ENCODE data around the gene ATP5PO. TPM values are rescaled to one million over a fixed set of nuclear protein-coding genes. Genes with fewer than 3 reads are reported as not detected.
A peak's percentile ranks its signal among the peaks of the same experiment; 100 is the strongest.
"Not testable (repeated sequence)": the region's sequence is repeated elsewhere in the genome, so short reads cannot be mapped to it uniquely, and the experiment has no call there.

The ATP5PO gene
- total and polyA plus RNA-seq, 3 experiments from 2014 or later: 183 to 316 (median 194) TPM

GRCh38 chr21:33872881-33873515 is 42.6 kb downstream of the ATP5PO start:
- H3K36me3 Mint-ChIP-seq: no peaks in the 10 kb centered on the region
- peaks cover 0 to 3% of the 10 kb centered on the region in 2 donors for H3K27me3 Mint-ChIP-seq
- H3K4me3 ChIP-seq (ENCODE audit: low read length): no peak overlapping the region
- H3K36me3 ChIP-seq (ENCODE audit: insufficient read depth, low read length): no peaks in the 10 kb centered on the region
- no peaks in the 10 kb centered on the region for H3K9me3 ChIP-seq (ENCODE audit: low read length)
- no peaks in the 10 kb centered on the region for H3K4me1 Mint-ChIP-seq
- H3K27ac Mint-ChIP-seq: peak overlapping the region in 1 of 8 donors; percentile 38
- no peak overlapping the region for H3K4me3 Mint-ChIP-seq
- DNase-seq: no peak
- H3K4me1 ChIP-seq (ENCODE audit: insufficient read depth, low read length): no peaks in the 10 kb centered on the region
- no peaks in the 10 kb centered on the region for H3K9me3 Mint-ChIP-seq
- H3K27ac ChIP-seq (ENCODE audit: low read depth, low read length): no peak overlapping the region
- CTCF ChIA-PET: no interaction called here
- POLR2A ChIA-PET: no interaction called here
- H3K27me3 ChIP-seq (ENCODE audit: insufficient read depth, low read length, poor library complexity, severe bottlenecking): no peaks in the 10 kb centered on the region

GRCh38 chr21:33871171-33871570 is 44.4 kb downstream of the ATP5PO start:
- H3K9me3 Mint-ChIP-seq: no peaks in the 10 kb centered on the region
- ChIA-PET CTCF (no interaction called here), POLR2A (no interaction called here)
- DNase-seq: no peak
- no peaks in the 10 kb centered on the region for H3K36me3 Mint-ChIP-seq
- H3K4me1 Mint-ChIP-seq: peaks cover 1 to 7% (median 3%) of the 10 kb centered on the region in 3 donors
- peaks cover 2 to 11% of the 10 kb centered on the region in 2 donors for H3K27me3 Mint-ChIP-seq
- no peak overlapping the region for H3K27ac ChIP-seq (ENCODE audit: low read depth, low read length)
- no peaks in the 10 kb centered on the region for H3K36me3 ChIP-seq (ENCODE audit: insufficient read depth, low read length)
- H3K4me3 Mint-ChIP-seq: no peak overlapping the region
- no peaks in the 10 kb centered on the region for H3K4me1 ChIP-seq (ENCODE audit: insufficient read depth, low read length)
- no peaks in the 10 kb centered on the region for H3K27me3 ChIP-seq (ENCODE audit: insufficient read depth, low read length, poor library complexity, severe bottlenecking)
- H3K4me3 ChIP-seq (ENCODE audit: low read length): no peak overlapping the region
- H3K27ac Mint-ChIP-seq: no peak overlapping the region
- no peaks in the 10 kb centered on the region for H3K9me3 ChIP-seq (ENCODE audit: low read length)

DNA sequence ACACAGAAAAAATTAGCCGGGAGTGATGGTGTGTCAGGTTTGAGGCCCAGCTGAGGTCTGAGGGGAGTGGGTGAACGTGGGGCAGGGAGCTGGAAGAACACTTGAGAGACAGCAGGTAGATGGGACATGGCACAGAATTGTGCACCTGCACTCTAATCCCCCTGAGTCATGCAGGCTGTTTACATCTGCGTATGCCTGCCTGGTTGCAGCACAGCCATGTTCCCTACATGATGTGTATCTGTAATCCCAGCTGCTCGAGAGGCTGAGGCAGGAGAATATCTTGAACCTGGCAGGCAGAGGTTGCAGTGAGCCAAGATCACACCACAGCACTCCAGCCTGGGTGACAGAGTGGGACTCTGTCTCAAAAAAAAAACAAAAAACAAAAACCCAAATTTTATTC is 44.8 kb downstream of the ATP5PO start:
- Mint-ChIP-seq H3K4me3 (no peak overlapping the region), H3K27ac (no peak overlapping the region), H3K27me3 (peaks cover 3 to 14% of the 10 kb centered on the region in 2 donors), H3K9me3 (no peaks in the 10 kb centered on the region), H3K4me1 (peaks cover 1 to 7% (median 3%) of the 10 kb centered on the region in 3 donors), H3K36me3 (no peaks in the 10 kb centered on the region)
- Histone ChIP-seq H3K27me3 (ENCODE audit: insufficient read depth, low read length, poor library complexity, severe bottlenecking) (no peaks in the 10 kb centered on the region), H3K27ac (ENCODE audit: low read depth, low read length) (no peak overlapping the region), H3K4me1 (ENCODE audit: insufficient read depth, low read length) (no peaks in the 10 kb centered on the region), H3K4me3 (ENCODE audit: low read length) (no peak overlapping the region), H3K36me3 (ENCODE audit: insufficient read depth, low read length) (no peaks in the 10 kb centered on the region), H3K9me3 (ENCODE audit: low read length) (no peaks in the 10 kb centered on the region)
- POLR2A ChIA-PET: no interaction called here
- no peak for DNase-seq
- CTCF ChIA-PET: no interaction called here

DNA sequence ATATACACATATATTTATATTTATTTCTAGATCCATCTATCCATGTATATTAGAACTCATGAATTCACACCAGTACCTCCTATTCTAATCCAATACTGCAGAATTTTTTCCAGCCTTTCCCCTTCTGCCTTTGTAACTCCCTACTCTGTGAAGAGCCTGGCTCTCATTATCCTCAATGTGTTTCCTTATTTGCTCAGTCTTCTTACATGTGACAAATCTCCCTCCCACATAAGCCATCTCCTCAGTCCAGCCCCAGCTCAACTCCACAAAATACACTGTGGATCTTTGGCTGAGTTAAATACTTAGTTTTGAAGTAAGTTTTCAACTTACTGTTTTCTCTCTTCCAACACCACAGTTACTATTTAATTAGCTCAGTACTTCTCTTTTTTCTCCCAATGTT is 45.7 kb downstream of the ATP5PO start:
- no peak overlapping the region for H3K27ac Mint-ChIP-seq
- no peak overlapping the region for H3K4me3 ChIP-seq (ENCODE audit: low read length)
- peaks cover 1 to 7% (median 3%) of the 10 kb centered on the region in 3 donors for H3K4me1 Mint-ChIP-seq
- no peaks in the 10 kb centered on the region for H3K36me3 Mint-ChIP-seq
- ChIA-PET POLR2A (no interaction called here), CTCF (no interaction called here)
- no peaks in the 10 kb centered on the region for H3K27me3 ChIP-seq (ENCODE audit: insufficient read depth, low read length, poor library complexity, severe bottlenecking)
- DNase-seq: no peak
- no peaks in the 10 kb centered on the region for H3K9me3 Mint-ChIP-seq
- no peak overlapping the region for H3K27ac ChIP-seq (ENCODE audit: low read depth, low read length)
- H3K9me3 ChIP-seq (ENCODE audit: low read length): no peaks in the 10 kb centered on the region
- no peaks in the 10 kb centered on the region for H3K36me3 ChIP-seq (ENCODE audit: insufficient read depth, low read length)
- no peak overlapping the region for H3K4me3 Mint-ChIP-seq
- peaks cover 10 to 23% of the 10 kb centered on the region in 2 donors for H3K27me3 Mint-ChIP-seq
- H3K4me1 ChIP-seq (ENCODE audit: insufficient read depth, low read length): no peaks in the 10 kb centered on the region

DNA sequence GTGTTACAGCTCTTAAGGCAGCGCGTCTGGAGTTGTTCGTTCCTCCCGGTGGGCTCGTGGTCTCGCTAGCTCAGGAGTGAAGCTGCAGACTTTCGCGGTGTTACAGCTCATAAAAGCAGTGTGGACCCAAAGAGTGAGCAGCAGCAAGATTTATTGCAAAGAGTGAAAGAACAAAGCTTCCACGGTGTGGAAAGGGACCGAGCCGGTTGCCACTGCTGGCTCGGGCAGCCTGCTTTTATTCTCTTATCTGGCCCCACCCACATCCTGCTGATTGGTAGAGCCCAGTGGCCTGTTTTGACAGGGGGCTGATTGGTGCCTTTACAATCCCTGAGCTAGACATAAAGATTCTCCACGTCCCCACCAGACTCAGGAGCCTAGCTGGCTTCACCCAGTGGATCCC is 47.7 kb downstream of the ATP5PO start:
- CTCF ChIA-PET; H3K9me3 Mint-ChIP-seq; H3K4me1 Mint-ChIP-seq; H3K9me3 ChIP-seq (ENCODE audit: low read length); H3K36me3 Mint-ChIP-seq; H3K4me3 ChIP-seq (ENCODE audit: low read length); H3K4me1 ChIP-seq (ENCODE audit: insufficient read depth, low read length); H3K27ac ChIP-seq (ENCODE audit: low read depth, low read length); H3K27me3 ChIP-seq (ENCODE audit: insufficient read depth, low read length, poor library complexity, severe bottlenecking); H3K36me3 ChIP-seq (ENCODE audit: insufficient read depth, low read length); DNase-seq; POLR2A ChIA-PET: not testable (repeated sequence)
- Mint-ChIP-seq H3K4me3 (peak overlapping the region in 5 of 7 donors; percentile 51 to 82 (median 61)), H3K27ac (peak overlapping the region in 1 of 8 donors; percentile 35), H3K27me3 (peaks cover 10 to 27% of the 10 kb centered on the region in 2 donors)

GRCh38 chr21:33866826-33867225 is 48.8 kb downstream of the ATP5PO start:
- no peaks in the 10 kb centered on the region for H3K9me3 ChIP-seq (ENCODE audit: low read length)

DNA sequence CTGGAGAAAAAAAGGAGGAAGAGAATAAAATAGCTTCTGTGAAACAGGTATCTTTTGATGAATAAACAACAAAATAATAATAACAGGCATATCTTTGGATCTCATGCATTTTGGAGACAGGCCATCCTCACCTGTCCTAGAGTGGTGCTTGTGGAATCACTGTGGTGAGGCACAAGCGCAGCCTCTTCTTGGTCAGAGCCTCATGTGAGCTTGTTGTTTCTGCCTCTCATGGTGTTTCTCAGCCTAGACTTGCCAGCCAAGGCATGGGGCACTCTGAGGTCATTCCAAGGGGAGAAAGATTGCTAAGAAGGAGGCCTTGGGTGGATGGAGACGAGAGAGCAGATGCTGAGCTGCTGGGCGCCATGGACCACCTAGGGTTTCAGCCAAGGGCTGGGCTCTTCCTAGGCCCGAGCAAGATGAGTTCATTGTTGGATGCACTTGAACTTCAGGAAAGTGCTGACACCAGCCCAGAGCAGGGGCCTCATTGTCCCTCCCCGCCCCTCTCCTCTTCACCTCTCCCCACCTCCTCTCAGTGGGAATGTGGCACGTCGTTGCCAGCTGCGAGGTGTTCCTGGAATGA is 49.5 kb downstream of the ATP5PO start:
- H3K27me3 ChIP-seq (ENCODE audit: insufficient read depth, low read length, poor library complexity, severe bottlenecking): no peaks in the 10 kb centered on the region
- no peak overlapping the region for H3K4me3 ChIP-seq (ENCODE audit: low read length)
- no peak overlapping the region for H3K27ac ChIP-seq (ENCODE audit: low read depth, low read length)
- Mint-ChIP-seq H3K27me3 (peaks cover 10 to 27% of the 10 kb centered on the region in 2 donors), H3K36me3 (no peaks in the 10 kb centered on the region), H3K4me3 (no peak overlapping the region), H3K27ac (no peak overlapping the region), H3K9me3 (no peaks in the 10 kb centered on the region), H3K4me1 (peaks cover 1 to 7% (median 3%) of the 10 kb centered on the region in 3 donors)
- POLR2A ChIA-PET: no interaction called here
- DNase-seq: no peak
- no peaks in the 10 kb centered on the region for H3K36me3 ChIP-seq (ENCODE audit: insufficient read depth, low read length)
- H3K4me1 ChIP-seq (ENCODE audit: insufficient read depth, low read length): no peaks in the 10 kb centered on the region
- no peaks in the 10 kb centered on the region for H3K9me3 ChIP-seq (ENCODE audit: low read length)
- CTCF ChIA-PET: no interaction called here

More at GRCh38 chr21:33866826-33867225, 48.8 kb downstream of the ATP5PO start:
- Histone ChIP-seq H3K27ac (ENCODE audit: low read depth, low read length) (no peak overlapping the region), H3K27me3 (ENCODE audit: insufficient read depth, low read length, poor library complexity, severe bottlenecking) (no peaks in the 10 kb centered on the region), H3K36me3 (ENCODE audit: insufficient read depth, low read length) (no peaks in the 10 kb centered on the region), H3K4me1 (ENCODE audit: insufficient read depth, low read length) (no peaks in the 10 kb centered on the region), H3K4me3 (ENCODE audit: low read length) (no peak overlapping the region)
- Mint-ChIP-seq H3K4me1 (peaks cover 1 to 7% (median 3%) of the 10 kb centered on the region in 3 donors), H3K9me3 (no peaks in the 10 kb centered on the region), H3K27me3 (peaks cover 10 to 27% of the 10 kb centered on the region in 2 donors), H3K4me3 (no peak overlapping the region), H3K27ac (no peak overlapping the region), H3K36me3 (no peaks in the 10 kb centered on the region)
- no peak for DNase-seq
- ChIA-PET POLR2A (no interaction called here), CTCF (no interaction called here)

DNA sequence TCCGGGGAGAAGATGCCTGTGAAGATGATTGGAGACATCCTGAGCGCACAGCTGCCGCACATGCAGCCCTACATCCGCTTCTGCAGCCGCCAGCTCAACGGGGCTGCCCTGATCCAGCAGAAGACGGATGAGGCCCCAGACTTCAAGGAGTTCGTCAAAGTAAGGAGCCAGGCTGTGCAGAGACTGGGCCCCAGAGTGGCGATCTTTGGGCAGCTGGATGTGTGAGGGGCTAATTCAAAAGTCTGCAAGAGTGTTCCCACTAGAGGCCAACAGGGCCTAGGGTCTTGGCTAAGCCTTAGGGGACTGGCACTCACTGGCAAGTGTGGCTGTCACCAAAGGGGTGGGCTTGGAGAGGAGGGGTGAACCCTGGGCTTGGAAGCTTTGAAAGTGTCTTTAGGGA is 50.4 kb downstream of the ATP5PO start:
- no peaks in the 10 kb centered on the region for H3K9me3 Mint-ChIP-seq
- H3K27ac Mint-ChIP-seq: no peak overlapping the region
- H3K4me3 Mint-ChIP-seq: no peak overlapping the region
- POLR2A ChIA-PET: no interaction called here
- no peaks in the 10 kb centered on the region for H3K36me3 ChIP-seq (ENCODE audit: insufficient read depth, low read length)
- no peak for DNase-seq
- no peaks in the 10 kb centered on the region for H3K4me1 ChIP-seq (ENCODE audit: insufficient read depth, low read length)
- H3K4me1 Mint-ChIP-seq: peaks cover 1 to 7% (median 3%) of the 10 kb centered on the region in 3 donors
- H3K9me3 ChIP-seq (ENCODE audit: low read length): no peaks in the 10 kb centered on the region
- H3K4me3 ChIP-seq (ENCODE audit: low read length): no peak overlapping the region
- no peak overlapping the region for H3K27ac ChIP-seq (ENCODE audit: low read depth, low read length)
- peaks cover 14 to 30% of the 10 kb centered on the region in 2 donors for H3K27me3 Mint-ChIP-seq
- CTCF ChIA-PET: no interaction called here
- H3K36me3 Mint-ChIP-seq: no peaks in the 10 kb centered on the region
- H3K27me3 ChIP-seq (ENCODE audit: insufficient read depth, low read length, poor library complexity, severe bottlenecking): no peaks in the 10 kb centered on the region
